Measurements from ENCODE around the gene DCP2.
A peak's percentile ranks its signal among the peaks of the same experiment; 100 is the strongest.

DCP2 gene

DNA sequence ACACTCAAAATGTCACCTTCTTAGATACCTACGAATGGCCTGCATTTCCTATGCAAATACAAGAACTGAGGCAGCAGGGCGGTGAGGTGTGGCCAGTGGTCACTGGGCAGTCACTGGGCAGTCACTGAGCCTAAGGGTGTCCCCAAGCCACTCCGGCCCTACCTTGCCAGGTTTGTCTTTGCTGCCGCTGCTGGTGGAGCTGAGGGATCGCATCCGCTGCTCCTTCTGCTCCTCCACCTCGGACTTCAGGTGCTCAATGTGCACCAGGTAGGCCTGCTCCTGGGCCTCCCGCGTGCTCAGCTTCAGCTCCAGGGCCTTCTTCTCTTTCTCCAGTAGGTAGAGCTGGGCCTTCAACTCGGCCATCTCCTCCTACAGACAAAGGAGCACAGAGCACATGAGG, 72.3 kb downstream of the DCP2 start:
- DNase-seq = no peak

GRCh38 chr5:113050721-113051382, 74.3 kb downstream of the DCP2 start:
- DNase-seq = peak; percentile 33

GRCh38 chr5:113052041-113052795, 75.6 kb downstream of the DCP2 start:
- DNase-seq = no peak

DNA sequence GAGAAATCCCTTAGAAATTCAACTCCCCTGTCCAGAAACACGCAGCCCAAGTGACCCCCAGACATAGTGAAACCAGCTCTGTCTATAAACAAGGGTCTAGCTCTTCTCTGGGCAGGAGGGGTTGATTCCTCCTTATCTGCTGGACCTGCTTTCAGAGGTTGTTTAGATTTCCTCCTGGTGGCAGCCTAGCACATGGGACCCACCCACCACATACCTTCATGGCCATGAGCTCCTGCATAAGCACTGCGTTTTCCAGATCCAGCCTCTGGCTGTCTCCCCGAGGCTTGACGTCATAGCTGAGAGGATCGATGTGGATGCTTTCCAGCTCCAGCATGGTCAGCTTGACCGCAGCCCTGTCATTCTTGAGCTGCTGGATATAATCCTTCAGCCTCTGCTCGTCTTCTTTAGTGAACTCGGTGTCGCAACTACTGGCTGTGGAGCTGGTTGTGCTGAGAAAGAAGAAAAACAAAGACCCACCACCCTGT, 77.0 kb downstream of the DCP2 start:
- no peak for DNase-seq

DNA sequence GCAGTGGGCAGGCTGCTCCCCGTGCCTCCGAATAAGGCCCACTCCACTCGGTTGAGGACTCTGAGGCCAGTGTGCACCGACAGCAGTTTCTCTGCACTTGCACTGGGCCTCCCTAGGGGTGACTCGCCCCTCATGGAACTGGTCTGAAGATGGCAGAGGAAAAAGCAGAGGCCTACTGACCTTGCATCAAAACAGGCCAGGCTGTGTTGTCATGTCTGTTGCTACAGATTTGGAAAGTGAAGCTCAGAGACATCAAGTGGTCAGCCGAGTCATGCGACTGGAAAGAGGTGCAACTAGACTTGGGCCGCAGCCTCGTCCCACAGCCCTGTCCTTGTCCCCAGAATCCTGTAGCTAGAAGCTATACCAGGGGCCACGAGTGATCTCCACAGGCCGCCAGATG, 78.3 kb downstream of the DCP2 start:
- DNase-seq = no peak

- DNase-seq = no peak
Measured at GRCh38 chr5:113056988-113057387, 80.4 kb downstream of the DCP2 start.

GRCh38 chr5:113057557-113057984, 81.0 kb downstream of the DCP2 start:
- no peak for DNase-seq

- DNase-seq = no peak
Measured at GRCh38 chr5:113058269-113058668, 81.7 kb downstream of the DCP2 start.

GRCh38 chr5:113058706-113059226, 82.2 kb downstream of the DCP2 start:
- no peak for DNase-seq

- DNase-seq = no peak
Measured at GRCh38 chr5:113059232-113060040, 82.8 kb downstream of the DCP2 start.

DNA sequence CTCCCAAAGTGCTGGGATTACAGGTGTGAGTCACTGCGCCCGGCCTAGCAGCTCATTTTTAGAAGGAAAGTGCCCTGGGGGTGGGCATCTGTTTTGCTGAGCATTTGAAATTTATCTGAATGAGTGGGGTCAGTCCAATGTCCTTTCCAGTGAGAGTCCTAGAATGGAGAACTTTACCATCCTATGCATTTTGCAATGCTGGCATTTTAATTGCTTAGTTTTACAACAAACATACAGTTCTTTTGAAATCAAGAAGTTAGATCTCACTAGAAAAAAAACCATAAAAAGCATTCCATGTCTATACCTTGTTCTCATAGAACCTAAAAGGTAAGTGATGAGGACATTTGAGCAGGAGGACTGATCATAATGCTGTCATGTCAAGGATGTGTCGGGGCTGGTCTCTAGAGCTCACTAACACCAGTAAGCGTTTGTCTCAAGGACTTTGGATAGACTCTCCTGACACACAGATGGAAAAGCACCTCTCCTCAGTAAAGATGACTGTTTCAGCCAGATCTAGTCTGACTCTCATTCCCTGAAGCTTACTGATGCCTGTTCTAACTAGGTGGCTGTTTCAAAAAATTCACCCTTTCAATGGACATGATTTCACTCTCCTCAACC, 83.9 kb downstream of the DCP2 start:
- no peak for DNase-seq

GRCh38 chr5:113061846-113062780, 85.5 kb downstream of the DCP2 start:
- no peak for DNase-seq

DNA sequence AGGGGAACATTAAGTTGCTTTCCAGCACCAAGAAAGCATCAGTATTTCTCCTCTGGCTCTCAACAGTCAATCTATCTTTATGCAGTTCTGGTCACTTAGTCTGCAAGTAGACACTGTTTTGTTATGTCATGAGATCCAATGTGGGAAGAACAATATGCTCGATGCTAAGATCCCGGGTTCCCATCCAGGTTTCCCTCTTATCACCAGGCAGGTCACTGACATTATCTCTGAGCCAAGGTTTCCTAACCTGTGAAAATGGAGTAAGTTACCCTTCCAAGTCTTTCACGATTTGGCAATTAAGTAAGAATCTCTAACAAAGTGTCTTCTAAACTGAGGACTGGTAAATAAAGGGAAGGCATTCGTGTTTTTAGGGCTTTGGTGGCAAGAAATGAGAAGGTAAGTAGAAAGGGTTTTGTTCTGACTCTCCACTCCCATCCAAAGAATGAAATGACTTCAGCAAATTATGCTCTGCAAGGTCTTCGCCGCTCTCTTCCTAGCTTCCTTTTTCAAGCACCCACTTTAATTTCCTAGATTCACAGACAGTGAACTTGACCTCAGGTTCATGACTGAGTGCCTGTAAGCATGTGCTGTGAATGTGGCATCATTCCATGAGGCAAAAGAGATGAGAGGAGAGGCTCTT, 86.4 kb downstream of the DCP2 start:
- DNase-seq = no peak

GRCh38 chr5:113063927-113064326, 87.3 kb downstream of the DCP2 start:
- DNase-seq = no peak

- no peak for DNase-seq
Measured at GRCh38 chr5:113064806-113065205, 88.2 kb downstream of the DCP2 start.

DNA sequence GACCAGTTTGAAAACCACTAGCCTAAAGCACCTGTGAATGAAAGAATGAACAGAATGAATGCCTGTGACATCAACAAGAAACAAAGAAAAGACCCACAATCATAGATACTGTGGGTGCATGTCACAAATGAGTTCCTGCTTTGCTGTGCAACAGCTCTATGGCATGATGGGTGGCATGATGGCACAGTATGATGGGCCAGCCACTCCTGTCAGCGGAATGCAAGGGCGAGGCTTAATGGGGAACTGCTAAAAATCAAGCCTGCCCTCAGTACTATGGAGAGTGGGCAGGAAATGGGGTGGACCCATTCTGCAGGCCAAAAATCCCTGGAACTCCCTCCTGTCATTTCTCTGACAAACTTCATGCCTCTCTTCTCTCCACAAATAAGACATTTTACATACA, 89.0 kb downstream of the DCP2 start:
- DNase-seq = no peak

DNA sequence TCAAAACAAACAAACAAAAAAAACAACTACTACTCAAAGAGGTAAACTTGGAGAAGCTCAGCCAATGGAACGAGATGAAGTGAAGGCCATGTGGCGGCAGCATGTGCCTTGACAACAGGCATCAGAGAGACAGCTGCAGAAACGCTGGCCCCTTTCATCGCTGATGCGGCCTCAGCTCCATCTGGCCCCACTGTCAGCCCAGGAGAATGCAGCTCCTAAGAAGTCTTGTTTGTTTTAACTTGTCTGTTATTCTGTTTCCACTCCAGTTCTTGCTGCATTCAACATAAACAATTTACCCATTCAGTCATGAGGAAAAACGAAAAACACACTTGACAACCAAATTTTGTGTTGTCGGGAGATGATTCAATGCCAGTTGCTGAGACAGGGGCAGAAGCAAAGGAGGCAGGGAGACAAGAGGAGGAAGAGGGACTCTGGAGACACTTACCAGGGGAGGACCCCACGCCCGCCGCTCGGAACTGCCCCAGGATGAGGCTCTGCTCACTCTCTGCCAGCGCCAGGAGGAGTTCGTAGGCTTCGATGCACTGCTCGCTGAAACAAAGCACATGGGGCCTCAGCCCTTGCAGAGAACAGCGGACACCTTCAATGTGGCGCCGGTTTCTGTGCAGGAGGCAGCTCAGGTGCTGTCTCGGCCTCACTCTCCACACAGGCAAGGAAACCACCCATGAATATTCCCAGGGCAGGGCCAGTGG, 91.2 kb downstream of the DCP2 start:
- DNase-seq = no peak

DNA sequence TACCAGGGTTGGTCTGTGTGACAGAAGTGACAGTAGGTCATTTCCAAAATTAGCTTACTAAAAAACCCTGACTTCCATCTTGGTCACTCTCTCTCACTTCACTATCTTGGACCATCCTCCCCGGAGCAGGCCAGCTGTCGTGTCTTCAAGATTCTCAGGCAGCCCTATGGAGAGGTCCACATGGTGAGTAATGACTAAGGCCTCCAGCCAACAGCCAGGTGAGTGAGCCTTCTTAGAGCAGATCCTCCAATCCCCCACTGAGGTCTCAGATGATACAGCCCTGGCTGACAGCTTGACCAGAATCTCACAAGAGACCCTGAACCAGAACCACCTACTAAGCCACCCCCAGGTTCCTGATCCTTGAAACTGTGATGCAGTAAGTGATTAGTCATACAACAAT, 92.0 kb downstream of the DCP2 start:
- no peak for DNase-seq
